Glutamatergic neuron (in vitro differentiated cells): ENCODE results near the gene PTPRN2. TPM values are rescaled to one million over a fixed set of nuclear protein-coding genes. Genes with fewer than 3 reads are reported as not detected.

Experiments
- DNase-seq: peaks from one replicate; pipeline ENCODE4 v3.0.0; 2022
- H3K27ac Mint-ChIP-seq: one replicate; pipeline ENCODE4 v1.8.0; 2020; ENCODE audit warnings: mild to moderate bottlenecking, mixed read lengths, inconsistent platforms; ENCODE audit not compliant: unreplicated experiment
- H3K27me3 Mint-ChIP-seq: one replicate; pipeline ENCODE4 v1.8.0; 2020; ENCODE audit warnings: mild to moderate bottlenecking, moderate library complexity, mixed read lengths, inconsistent platforms; ENCODE audit not compliant: unreplicated experiment
- H3K36me3 Mint-ChIP-seq: one replicate; pipeline ENCODE4 v1.8.0; 2020; ENCODE audit warnings: mild to moderate bottlenecking, mixed read lengths, inconsistent platforms; ENCODE audit not compliant: unreplicated experiment
- H3K4me1 Mint-ChIP-seq: one replicate; pipeline ENCODE4 v1.8.0; 2020; ENCODE audit warnings: mild to moderate bottlenecking, low read depth, mixed read lengths, inconsistent platforms; ENCODE audit not compliant: unreplicated experiment
- H3K4me3 Mint-ChIP-seq: one replicate; pipeline ENCODE4 v1.8.0; 2020; ENCODE audit warnings: mild to moderate bottlenecking, mixed read lengths, inconsistent platforms; ENCODE audit not compliant: unreplicated experiment
- H3K9me3 Mint-ChIP-seq: one replicate; pipeline ENCODE4 v1.8.0; 2020; ENCODE audit warnings: mild to moderate bottlenecking, moderate library complexity, mixed read lengths, inconsistent platforms; ENCODE audit not compliant: unreplicated experiment
- total RNA-seq: library from RNA; stranded (reverse); fragmentation: NEBNext Ultra II Directional; extraction: Animal tissue kit (Norgen Biotek cat#: 25700); gene quantifications from one replicate; pipeline ENCODE4 v1.2.1, GENCODE V29; 2021; ENCODE audit not compliant: unreplicated experiment
- TF ChIP-seq, protein P1 (sequence below): fragments of 200-600 bp; sonication (generic); IDR thresholded peaks from one replicate; pipeline ENCODE4 v1.5.0; 2021; ENCODE audit not compliant: partially characterized antibody, unreplicated experiment

PTPRN2 gene
- total RNA-seq, 1 donor from 2014 or later, result 49.0 TPM

DNA sequence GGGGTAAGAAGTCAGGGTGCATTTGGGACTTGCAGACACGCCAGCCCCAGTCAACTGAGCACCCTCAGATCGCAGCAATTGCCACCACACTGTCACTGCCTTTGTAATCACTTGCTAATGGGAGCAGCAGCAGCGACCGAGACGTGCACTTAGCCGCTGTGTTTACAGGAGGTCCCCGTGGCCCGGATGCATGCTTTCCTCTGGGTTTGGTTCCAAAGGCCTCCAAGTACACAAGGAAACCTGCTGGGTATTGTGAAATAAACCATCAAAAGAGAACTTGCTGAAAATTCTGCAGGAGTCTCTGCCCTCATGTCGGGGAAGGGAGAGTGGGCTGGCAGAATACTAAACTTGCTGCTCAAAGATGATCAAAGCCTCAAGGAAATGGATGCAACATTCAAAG, 909.1 kb downstream of the PTPRN2 start:
- Mint-ChIP-seq H3K27me3 (peaks cover 12% of the 10 kb centered on the region), H3K4me3 (no peak overlapping the region), H3K36me3 (peaks cover 8% of the 10 kb centered on the region), H3K27ac (no peak overlapping the region), H3K4me1 (peaks cover 7% of the 10 kb centered on the region), H3K9me3 (peaks cover 5% of the 10 kb centered on the region)
- DNase-seq, result no peak
- TF ChIP-seq, protein P1, sequence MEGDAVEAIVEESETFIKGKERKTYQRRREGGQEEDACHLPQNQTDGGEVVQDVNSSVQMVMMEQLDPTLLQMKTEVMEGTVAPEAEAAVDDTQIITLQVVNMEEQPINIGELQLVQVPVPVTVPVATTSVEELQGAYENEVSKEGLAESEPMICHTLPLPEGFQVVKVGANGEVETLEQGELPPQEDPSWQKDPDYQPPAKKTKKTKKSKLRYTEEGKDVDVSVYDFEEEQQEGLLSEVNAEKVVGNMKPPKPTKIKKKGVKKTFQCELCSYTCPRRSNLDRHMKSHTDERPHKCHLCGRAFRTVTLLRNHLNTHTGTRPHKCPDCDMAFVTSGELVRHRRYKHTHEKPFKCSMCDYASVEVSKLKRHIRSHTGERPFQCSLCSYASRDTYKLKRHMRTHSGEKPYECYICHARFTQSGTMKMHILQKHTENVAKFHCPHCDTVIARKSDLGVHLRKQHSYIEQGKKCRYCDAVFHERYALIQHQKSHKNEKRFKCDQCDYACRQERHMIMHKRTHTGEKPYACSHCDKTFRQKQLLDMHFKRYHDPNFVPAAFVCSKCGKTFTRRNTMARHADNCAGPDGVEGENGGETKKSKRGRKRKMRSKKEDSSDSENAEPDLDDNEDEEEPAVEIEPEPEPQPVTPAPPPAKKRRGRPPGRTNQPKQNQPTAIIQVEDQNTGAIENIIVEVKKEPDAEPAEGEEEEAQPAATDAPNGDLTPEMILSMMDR, result no peak

DNA sequence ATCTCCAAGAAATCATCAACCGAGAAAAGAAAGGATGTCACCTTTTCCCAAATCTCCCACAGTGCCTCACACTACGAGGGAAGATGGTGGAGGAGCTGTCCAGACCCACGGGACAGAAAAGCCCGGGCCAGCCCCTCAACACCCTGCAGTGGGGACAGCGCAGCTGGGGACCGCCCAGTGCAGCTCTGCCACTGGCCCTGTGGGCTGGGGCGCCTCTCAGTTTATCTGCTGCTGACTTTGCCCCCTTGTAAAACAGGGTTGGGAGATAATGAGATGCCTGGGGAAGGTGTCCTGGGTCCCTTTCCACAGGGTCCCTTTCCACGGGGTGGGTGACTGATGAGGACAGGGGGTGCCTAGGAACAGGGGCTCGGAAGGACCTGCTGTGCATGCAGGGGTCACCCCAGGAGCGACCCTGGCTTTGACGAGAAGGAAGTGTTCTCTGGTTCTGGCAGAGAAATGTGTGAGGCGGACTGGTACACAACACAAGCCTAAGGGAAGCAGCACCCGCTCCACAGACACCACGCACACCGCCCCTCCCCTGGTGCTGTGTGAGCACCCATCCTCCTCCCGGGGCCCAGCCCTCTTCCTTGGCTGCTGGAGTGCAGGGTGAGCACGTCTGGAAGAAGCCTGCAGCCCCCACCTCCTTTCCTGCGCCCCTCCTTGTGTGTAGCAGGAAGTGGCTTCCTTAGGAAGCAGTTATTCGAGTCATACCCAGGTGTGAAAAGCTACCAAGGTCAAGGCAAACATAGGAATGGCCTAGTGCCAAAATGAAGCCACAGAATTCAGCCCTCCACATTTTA, 911.0 kb downstream of the PTPRN2 start:
- H3K27ac Mint-ChIP-seq, result no peak overlapping the region
- peaks cover 7% of the 10 kb centered on the region for H3K4me1 Mint-ChIP-seq
- H3K4me3 Mint-ChIP-seq, result no peak overlapping the region
- H3K36me3 Mint-ChIP-seq, result no peaks in the 10 kb centered on the region
- H3K9me3 Mint-ChIP-seq, result peaks cover 5% of the 10 kb centered on the region
- DNase-seq, result no peak
- TF ChIP-seq, protein P1, result no peak
- H3K27me3 Mint-ChIP-seq, result peaks cover 9% of the 10 kb centered on the region

DNA sequence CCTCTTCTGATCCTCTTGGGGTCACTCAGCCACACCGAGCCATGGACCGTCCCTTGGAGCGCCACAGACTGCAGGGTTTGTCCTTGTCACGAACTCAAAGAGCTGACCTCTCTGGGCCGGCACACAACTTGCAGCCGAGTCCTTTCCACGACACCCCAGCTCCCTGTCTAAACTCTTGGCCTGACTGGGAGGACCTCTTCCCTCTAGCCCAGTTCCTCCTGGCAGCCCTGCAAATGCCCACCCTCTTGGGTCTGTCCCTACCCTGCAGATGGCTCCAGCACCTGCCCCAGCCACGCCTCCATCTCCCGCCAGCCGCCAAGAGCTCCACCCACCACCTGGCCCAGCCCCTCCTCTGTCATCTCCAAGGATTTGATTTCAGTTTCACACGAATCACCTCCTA, 911.6 kb downstream of the PTPRN2 start:
- Mint-ChIP-seq H3K4me3 (no peak overlapping the region), H3K27ac (no peak overlapping the region), H3K27me3 (peaks cover 9% of the 10 kb centered on the region), H3K36me3 (no peaks in the 10 kb centered on the region), H3K9me3 (peaks cover 5% of the 10 kb centered on the region), H3K4me1 (peaks cover 7% of the 10 kb centered on the region)
- DNase-seq, result no peak
- TF ChIP-seq, protein P1, result no peak

DNA sequence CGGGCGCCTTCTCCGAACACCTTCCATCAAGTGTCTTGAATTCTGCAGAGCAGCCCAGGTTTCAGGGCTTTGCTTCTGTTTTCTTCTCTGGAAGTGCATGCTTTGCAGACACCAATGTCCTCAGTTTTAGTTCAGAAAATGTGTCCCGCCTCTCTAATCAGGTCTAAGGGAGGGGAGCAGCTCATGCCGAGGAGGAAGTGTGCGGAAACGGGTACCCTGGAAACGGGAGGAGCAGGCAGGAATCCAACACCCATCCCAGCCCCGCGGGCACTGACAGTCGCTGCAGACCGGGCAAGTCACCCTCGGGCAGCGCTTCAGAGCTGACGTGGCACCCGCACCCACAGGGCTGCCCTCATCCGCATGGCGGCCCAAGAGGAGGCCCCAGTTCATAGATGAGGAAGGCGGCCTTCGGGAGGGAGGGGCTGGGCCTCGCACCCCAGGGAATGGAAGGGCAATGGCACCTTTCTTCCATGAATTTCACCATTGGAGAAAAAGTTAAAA, 912.1 kb downstream of the PTPRN2 start:
- no peaks in the 10 kb centered on the region for H3K36me3 Mint-ChIP-seq
- peaks cover 9% of the 10 kb centered on the region for H3K4me1 Mint-ChIP-seq
- H3K27ac Mint-ChIP-seq, result no peak overlapping the region
- H3K4me3 Mint-ChIP-seq, result no peak overlapping the region
- TF ChIP-seq, protein P1, result no peak
- no peak for DNase-seq
- peaks cover 7% of the 10 kb centered on the region for H3K9me3 Mint-ChIP-seq
- peaks cover 9% of the 10 kb centered on the region for H3K27me3 Mint-ChIP-seq
